Activated CD4-positive, alpha-beta T cell treated with anti-CD3 and anti-CD28 coated beads for 24 hours (primary cell): Measurements from ENCODE around the gene GRM7.

ENCODE experiments used
- DNase-seq, 2 donors: peaks; one replicate each; pipeline ENCODE4 v3.0.0-alpha.2; 2020; ENCODE audit warnings: low read depth in 2 of 2

GRM7 gene

GRCh38 chr3:7581831-7582230, 720.9 kb downstream of the GRM7 start:
- no peak for DNase-seq

DNA sequence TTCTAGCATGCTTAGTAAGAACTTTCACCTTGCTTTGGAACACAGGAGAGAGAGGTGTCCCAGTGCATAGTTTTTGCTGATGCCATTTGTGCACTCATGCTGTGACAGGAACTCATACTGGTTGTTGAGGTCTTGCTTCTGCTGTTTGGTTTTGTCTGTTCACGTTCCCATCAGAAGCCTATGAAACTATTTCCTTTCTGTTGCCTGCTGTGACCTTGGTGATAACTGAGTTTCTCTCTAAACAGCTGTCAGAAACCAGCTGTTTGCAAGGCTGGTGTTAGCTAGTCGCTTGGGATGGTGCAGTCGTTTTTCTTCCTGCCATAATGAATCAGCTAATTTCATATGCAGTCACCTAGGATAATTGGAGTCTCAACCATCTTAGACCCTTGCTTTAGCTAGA, 724.1 kb downstream of the GRM7 start:
- DNase-seq: no peak

DNA sequence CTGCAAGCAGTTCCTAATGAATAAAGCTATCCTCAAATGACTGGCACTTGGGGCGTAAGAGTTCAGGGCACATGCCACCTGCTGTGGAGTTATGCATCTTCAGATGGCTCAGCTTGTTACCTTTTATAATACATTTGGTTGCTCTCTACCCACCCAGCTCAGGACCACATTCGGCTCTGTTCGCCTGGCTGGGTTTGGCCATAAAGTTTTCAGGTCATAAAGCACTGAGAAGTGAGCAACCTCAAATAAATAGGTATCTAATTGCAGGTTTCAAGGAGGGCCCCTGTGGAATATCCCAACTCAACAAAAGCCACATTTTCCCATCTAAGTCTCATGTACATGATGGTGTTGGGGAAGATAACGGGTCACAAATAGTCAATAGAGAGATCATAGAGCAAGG, 727.3 kb downstream of the GRM7 start:
- no peak for DNase-seq

- DNase-seq: no peak
These were observed 728.6 kb downstream of the GRM7 start for GRCh38 chr3:7589526-7589925.

DNA sequence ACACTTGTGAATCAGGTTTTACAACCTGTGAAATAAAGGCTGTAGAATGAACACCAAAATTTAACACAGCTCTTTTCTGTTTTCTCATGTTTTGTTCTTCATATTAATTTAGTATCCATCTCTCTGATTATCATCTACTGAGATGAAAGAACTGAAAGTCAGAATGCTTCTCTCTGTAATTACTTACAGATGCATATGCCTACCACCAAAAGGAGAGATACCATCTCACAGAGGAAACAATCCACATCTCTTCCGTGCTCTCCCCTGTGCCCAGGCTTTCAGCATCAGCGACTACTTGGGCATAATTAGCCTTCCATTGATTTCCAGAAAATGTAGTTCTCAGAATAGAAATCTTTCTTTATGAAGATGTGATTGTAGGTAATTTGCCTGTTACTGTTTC, 741.4 kb downstream of the GRM7 start:
- DNase-seq: no peak

GRCh38 chr3:7607083-7607482, 746.2 kb downstream of the GRM7 start:
- DNase-seq: no peak

GRCh38 chr3:7607676-7608075, 746.8 kb downstream of the GRM7 start:
- no peak for DNase-seq

GRCh38 chr3:7610634-7611033, 749.7 kb downstream of the GRM7 start:
- DNase-seq: no peak

DNA sequence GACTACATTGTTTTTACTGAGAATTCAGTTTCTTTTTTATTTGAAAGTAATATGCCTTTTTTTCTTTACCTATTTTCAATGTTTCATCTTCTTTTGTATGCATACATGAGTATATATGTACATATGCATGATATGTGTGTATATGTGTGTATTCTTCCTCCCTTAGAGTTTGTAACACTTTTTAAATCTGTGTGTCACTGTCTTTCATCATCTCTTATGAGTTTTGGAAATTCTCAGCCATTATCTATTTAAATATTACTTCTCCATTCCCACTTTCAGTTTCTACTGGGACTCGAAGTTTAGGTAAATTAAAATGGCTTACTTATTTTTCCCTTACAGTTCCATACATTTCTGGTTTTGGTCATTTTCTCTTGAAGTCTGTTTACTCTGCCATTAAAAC, 754.1 kb downstream of the GRM7 start:
- DNase-seq: no peak

DNA sequence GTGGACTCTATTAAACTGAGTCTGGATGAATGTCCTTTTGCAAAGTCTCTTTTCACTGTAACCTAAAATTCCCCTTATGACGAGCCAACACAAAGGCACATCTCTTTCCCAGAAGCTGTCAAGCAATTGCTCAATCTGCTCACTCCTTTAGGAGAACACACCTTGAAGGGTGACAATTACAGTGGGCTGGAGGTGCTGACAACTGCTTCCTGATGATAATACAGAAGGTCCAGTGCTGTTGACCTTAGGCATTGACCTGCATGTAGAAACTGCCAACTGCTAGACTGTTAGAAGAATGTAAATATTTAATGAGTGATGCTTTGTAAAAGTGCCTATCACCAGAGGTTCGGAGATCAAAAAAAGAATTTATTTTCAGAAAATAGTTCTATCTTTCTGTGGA, 757.7 kb downstream of the GRM7 start:
- DNase-seq: no peak

DNA sequence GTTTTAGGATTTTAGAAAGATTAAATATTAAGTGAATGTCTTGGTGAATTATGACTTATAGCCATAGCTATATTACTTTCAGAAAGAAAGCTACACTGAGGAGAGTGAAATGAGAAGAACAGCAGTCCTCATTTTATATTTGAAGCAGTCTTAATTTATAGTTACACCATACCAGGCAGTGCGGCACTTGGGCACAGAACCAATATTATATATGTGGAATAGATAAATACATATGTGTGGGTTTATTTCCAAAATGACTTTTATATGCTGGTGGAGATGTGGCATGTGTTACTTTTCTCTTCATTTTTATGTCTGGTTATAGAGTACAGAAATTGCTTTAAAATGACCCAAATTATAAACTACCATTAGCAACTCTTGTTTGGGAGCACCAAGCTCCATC, 759.5 kb downstream of the GRM7 start:
- DNase-seq: no peak

- no peak for DNase-seq
These were observed 760.2 kb downstream of the GRM7 start for GRCh38 chr3:7621046-7621630.

GRCh38 chr3:7621651-7622050, 760.7 kb downstream of the GRM7 start:
- no peak for DNase-seq

- DNase-seq: no peak
These were observed 764.1 kb downstream of the GRM7 start for GRCh38 chr3:7625021-7625420.

DNA sequence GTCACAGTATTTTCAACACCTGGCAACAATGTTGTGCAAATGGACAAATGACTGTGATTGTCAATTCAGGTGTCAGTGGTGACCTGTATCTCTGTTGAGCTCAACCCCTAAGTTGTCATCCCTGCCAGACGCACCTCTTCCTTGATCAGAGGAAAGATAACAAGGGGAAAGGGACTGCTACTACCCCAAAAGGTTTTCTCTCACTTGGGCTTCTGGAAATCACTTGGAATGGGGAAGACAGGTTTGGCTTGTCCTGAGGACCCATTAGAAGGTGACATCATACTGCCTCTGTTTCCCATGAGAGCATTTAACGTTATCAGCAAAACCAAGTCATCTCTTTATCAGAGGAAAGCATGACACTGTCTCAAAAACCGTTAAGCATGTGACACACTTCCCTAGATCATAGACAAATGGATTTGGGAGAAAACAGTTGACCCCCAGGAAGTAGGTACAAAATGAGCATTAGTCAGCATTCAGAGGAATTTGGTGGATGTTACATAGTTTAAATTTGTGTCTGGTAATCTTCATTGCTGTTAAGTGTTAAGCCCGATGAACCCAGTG, 769.5 kb downstream of the GRM7 start:
- no peak for DNase-seq

DNA sequence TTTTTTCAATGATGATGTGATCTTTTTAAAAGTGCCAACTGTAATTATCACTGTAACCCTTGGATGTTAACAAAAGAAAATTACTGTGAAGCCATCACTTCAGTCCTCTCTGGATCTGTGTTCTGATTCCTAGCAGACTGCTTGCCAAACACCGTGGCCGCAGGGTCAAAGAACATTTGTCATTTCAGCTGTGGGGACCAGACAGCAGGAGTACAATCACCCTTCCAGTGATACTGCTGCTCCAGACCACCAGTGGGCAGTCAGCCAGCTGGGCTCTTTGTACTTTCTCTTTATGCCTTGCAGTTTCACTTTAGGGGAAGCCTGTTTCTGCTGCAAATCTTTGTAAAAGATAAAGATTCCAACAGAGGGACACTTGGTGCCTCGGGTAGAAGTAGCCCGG, 770.0 kb downstream of the GRM7 start:
- no peak for DNase-seq

- DNase-seq: no peak
These were observed 771.4 kb downstream of the GRM7 start for GRCh38 chr3:7632305-7632704.

DNA sequence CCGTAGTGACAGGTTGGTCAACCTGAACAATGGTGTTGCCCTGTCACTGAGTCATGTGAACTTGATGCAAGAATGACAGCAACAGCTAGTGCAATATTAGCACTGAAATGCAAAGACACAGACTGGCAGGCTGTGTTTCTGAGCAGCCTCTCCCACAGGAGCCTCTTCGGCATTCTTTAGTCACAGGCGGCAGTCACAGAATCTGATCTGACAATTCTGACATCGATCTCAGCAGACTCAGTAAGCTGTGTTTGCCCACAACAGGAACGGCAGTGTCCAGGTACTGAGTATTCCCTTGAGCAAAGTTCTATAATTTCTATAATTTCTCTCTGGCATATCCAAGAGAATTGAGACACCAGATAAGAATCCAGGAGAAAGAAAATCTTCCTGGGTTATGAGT, 776.8 kb downstream of the GRM7 start:
- no peak for DNase-seq

DNA sequence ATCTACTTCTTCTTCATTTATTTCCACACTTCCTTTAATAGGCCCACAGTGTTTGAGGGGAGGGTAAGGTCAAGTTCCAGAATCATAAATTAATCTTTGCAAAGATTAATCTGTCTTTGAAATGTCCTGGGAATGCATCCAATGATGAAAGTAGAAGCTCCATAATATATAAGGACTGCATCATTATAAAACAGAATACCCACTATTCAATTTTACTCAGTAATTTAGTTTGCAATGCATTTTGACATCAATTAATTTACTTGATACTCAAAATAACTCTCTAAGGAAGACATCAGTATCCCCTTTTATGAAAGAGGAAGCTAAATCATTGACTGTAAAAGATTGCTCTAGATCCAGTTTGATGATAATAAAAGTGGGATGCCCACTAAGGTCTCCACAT, 777.2 kb downstream of the GRM7 start:
- DNase-seq: no peak

DNA sequence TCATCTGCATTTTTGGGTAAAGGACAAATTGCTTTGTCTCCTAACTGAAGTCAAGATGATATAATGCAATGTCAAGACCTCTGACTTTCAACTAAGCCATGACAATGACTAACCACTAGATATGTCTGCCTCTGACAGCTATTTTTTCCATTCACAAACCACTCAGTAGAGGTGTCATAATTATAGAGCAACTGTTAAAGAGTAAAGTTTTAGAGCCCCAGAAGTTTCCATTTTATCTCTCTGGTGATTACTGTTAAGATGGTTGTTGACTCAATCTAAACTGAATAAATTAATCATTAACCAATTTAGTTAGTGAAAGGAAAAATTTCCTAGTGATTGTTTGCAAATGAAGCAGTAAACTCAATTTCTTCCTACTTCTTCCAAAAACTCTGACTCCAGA, 779.9 kb downstream of the GRM7 start:
- DNase-seq: no peak

- no peak for DNase-seq
These were observed 785.9 kb downstream of the GRM7 start for GRCh38 chr3:7646851-7647250.

GRCh38 chr3:7650466-7650865, 789.6 kb downstream of the GRM7 start:
- DNase-seq: no peak

DNA sequence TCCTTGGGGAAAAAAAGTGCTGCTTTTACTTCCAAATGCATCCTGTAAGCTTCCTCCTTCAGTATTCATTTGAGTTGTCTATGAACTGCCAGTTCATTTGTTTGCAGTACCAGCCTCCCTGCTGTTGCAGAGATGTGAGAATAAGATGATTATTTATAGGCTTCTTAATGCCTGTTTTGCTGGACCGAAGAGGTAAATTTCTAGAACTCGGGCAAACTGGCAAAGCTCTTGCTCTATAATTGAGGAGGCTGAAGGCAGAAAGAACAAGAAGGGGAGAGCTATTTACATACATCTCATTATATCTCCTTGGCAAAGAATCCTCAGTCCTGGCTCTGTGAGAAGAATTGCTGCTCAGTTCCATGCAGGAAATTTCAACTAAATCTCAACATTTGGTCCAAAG, 790.4 kb downstream of the GRM7 start:
- no peak for DNase-seq
